Measurements from ENCODE around the gene PHKB. TPM values are rescaled to one million over a fixed set of nuclear protein-coding genes. Genes with fewer than 3 reads are reported as not detected.

The PHKB gene
- total RNA-seq, 2 donors from 2014 or later: 28.5 to 39.5 TPM

GRCh38 chr16:47604306-47604705, 143.2 kb downstream of the PHKB start:
- Mint-ChIP-seq H3K4me1 (ENCODE audit: low read depth) (no peaks in the 10 kb centered on the region), H3K27ac (no peak overlapping the region), H3K36me3 (ENCODE audit: insufficient read depth in 2 of 2) (peaks cover 2 to 6% of the 10 kb centered on the region in 2 donors), H3K27me3 (ENCODE audit: low read depth) (no peaks in the 10 kb centered on the region), H3K4me3 (no peak overlapping the region), H3K9me3 (peaks cover 0 to 2% of the 10 kb centered on the region in 2 donors)
- ATAC-seq (replicated peaks in 1 of 2): no peak
- no peak for DNase-seq

DNA sequence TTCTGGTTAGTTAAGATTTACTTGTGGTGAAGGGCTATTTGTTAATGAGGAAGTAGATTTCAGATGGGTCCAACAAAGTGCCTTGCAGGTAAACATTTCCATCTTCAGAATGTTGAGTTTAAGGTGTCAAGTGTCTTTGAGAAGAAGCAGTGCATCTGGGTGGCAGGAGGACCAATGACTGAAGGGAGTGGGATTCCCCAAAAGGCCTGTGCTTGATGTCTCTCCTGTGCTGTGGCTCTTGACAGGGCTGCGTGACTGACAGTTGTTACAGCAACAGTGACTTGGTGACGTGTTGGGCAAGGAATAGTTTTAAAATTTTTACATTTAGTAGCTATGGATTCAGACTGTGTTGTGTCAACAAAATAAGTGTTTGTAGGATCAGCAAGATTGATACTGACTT, 149.9 kb downstream of the PHKB start:
- H3K36me3 Mint-ChIP-seq (ENCODE audit: insufficient read depth in 2 of 2): peaks cover 8 to 13% of the 10 kb centered on the region in 2 donors
- no peak overlapping the region for H3K27ac Mint-ChIP-seq
- no peak overlapping the region for H3K4me3 Mint-ChIP-seq
- no peaks in the 10 kb centered on the region for H3K27me3 Mint-ChIP-seq (ENCODE audit: low read depth)
- H3K4me1 Mint-ChIP-seq (ENCODE audit: low read depth): no peaks in the 10 kb centered on the region
- peaks cover 0 to 5% of the 10 kb centered on the region in 2 donors for H3K9me3 Mint-ChIP-seq
- ATAC-seq (replicated peaks in 1 of 2) (no peak), DNase-seq (no peak)

DNA sequence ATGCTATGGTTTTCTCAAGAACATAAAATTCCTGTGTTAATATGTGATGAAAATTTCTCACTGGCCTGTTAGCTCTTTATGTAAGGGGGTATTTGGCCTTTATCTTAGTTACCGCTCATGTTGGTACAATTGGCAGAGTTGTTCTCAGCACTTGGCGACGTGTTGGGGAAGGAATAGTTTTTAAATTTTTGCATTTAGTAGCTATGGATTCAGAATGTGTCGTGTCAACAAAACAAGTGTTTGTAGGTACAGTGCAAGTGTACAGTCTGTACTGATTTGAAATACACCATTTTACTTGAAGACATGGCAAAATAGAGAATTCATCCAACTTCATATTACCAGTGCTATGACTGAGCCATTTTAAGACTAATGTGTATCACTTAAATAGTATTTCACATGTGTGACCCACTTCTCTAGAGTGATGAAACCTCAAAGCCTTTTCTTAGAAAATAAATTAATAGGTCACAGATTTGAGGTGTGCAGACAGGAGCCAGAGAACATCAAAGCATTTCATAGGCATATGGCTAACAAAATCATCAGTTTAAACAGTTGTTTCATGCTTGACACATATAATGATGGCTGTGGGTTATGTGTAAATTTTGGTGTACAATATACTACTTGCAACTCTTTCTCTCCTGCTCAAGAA, 150.8 kb downstream of the PHKB start:
- Mint-ChIP-seq H3K36me3 (ENCODE audit: insufficient read depth in 2 of 2) (peaks cover 8 to 13% of the 10 kb centered on the region in 2 donors), H3K9me3 (peaks cover 0 to 5% of the 10 kb centered on the region in 2 donors), H3K27me3 (ENCODE audit: low read depth) (no peaks in the 10 kb centered on the region), H3K4me1 (ENCODE audit: low read depth) (no peaks in the 10 kb centered on the region), H3K4me3 (no peak overlapping the region), H3K27ac (no peak overlapping the region)
- DNase-seq (no peak), ATAC-seq (replicated peaks in 1 of 2) (no peak)

- H3K4me1 Mint-ChIP-seq (ENCODE audit: low read depth): no peaks in the 10 kb centered on the region
- no peak overlapping the region for H3K27ac Mint-ChIP-seq
- peaks cover 0 to 3% of the 10 kb centered on the region in 2 donors for H3K9me3 Mint-ChIP-seq
- H3K27me3 Mint-ChIP-seq (ENCODE audit: low read depth): no peaks in the 10 kb centered on the region
- ATAC-seq (replicated peaks in 1 of 2) (no peak), DNase-seq (no peak)
- H3K4me3 Mint-ChIP-seq: no peak overlapping the region
- H3K36me3 Mint-ChIP-seq (ENCODE audit: insufficient read depth in 2 of 2): peaks cover 4 to 13% of the 10 kb centered on the region in 2 donors
Measured at GRCh38 chr16:47612711-47613110, 151.6 kb downstream of the PHKB start.

- peaks cover 0 to 3% of the 10 kb centered on the region in 2 donors for H3K9me3 Mint-ChIP-seq
- no peak for DNase-seq
- no peaks in the 10 kb centered on the region for H3K27me3 Mint-ChIP-seq (ENCODE audit: low read depth)
- no peak overlapping the region for H3K27ac Mint-ChIP-seq
- H3K4me1 Mint-ChIP-seq (ENCODE audit: low read depth): no peaks in the 10 kb centered on the region
- no peak overlapping the region for H3K4me3 Mint-ChIP-seq
- H3K36me3 Mint-ChIP-seq (ENCODE audit: insufficient read depth in 2 of 2): peaks cover 4 to 11% of the 10 kb centered on the region in 2 donors
- ATAC-seq (replicated peaks in 1 of 2): no peak
Measured at GRCh38 chr16:47613251-47613650, 152.1 kb downstream of the PHKB start.

GRCh38 chr16:47617732-47618131, 156.6 kb downstream of the PHKB start:
- no peaks in the 10 kb centered on the region for H3K27me3 Mint-ChIP-seq (ENCODE audit: low read depth)
- peaks cover 0 to 3% of the 10 kb centered on the region in 2 donors for H3K36me3 Mint-ChIP-seq (ENCODE audit: insufficient read depth in 2 of 2)
- no peaks in the 10 kb centered on the region for H3K9me3 Mint-ChIP-seq
- ATAC-seq (replicated peaks in 1 of 2): no peak
- H3K4me3 Mint-ChIP-seq: no peak overlapping the region
- H3K27ac Mint-ChIP-seq: no peak overlapping the region
- H3K4me1 Mint-ChIP-seq (ENCODE audit: low read depth): no peaks in the 10 kb centered on the region
- DNase-seq: no peak

DNA sequence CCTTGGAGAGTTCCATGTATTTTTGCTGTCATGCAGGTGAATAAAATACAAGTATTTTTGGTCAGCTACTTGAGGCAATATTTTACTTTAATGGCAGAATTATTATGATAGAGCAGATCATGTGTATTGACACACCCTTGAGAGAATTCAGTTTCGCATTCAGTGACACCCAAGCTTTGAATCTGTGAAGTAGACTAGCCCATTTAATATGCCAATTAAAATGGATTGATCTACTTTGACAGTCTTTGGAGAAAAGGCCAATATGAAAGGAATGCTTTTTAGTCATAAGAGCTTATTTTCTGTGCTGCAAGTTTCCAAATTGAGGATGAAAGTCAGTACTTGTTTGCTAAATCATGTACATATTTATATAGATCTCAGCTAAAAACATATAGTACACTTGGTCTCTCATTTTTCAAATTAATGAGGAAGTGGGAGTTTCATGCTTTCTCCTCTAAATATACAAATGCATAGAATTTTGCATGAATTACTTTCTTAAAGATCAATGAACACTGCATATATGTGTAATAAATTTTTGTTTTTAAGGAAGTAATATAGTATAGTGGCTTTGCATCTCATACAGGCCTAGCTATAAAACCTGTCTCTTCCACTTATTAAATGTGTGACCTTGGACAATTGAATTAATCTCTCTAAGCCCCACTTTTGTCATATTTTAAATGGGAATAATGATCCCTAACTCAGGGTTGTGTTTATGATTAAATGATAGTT, 161.5 kb downstream of the PHKB start:
- Mint-ChIP-seq H3K9me3 (peaks cover 0 to 2% of the 10 kb centered on the region in 2 donors), H3K36me3 (ENCODE audit: insufficient read depth in 2 of 2) (peaks cover 0 to 4% of the 10 kb centered on the region in 2 donors), H3K27ac (no peak overlapping the region), H3K4me1 (ENCODE audit: low read depth) (no peaks in the 10 kb centered on the region), H3K4me3 (no peak overlapping the region), H3K27me3 (ENCODE audit: low read depth) (no peaks in the 10 kb centered on the region)
- ATAC-seq (replicated peaks in 1 of 2) (no peak), DNase-seq (no peak)

- Mint-ChIP-seq H3K27me3 (ENCODE audit: low read depth) (no peaks in the 10 kb centered on the region), H3K9me3 (peaks cover 0 to 2% of the 10 kb centered on the region in 2 donors)
Measured at GRCh38 chr16:47624563-47624962, 163.4 kb downstream of the PHKB start.

DNA sequence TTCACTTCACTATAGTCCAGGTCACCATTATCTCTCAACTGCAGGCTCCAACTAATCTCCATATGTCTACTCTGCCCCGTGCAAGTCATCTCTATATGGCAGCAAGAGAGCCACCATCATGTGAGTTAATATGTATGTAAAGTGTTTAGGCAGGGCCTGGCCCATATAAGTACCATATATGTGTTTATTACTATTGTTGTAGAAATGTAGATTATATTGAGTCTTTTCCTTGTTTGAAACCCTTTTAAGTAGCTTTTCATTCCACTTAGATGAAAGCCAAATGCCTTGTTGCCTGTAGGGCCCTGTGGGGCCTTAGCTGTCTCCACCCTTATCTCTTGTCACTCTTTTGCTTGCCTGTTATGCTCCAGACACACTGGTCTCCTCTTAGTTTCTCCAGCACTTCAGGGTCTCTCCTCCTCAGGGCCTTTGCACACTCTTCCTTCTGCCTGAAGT, 164.0 kb downstream of the PHKB start:
- ATAC-seq (replicated peaks in 1 of 2) (no peak), DNase-seq (no peak)
- peaks cover 0 to 6% of the 10 kb centered on the region in 2 donors for H3K36me3 Mint-ChIP-seq (ENCODE audit: insufficient read depth in 2 of 2)
- H3K4me3 Mint-ChIP-seq: no peak overlapping the region
- H3K27ac Mint-ChIP-seq: no peak overlapping the region
- peaks cover 0 to 2% of the 10 kb centered on the region in 2 donors for H3K9me3 Mint-ChIP-seq
- H3K4me1 Mint-ChIP-seq (ENCODE audit: low read depth): no peaks in the 10 kb centered on the region
- H3K27me3 Mint-ChIP-seq (ENCODE audit: low read depth): no peaks in the 10 kb centered on the region

More at GRCh38 chr16:47624563-47624962, 163.4 kb downstream of the PHKB start:
- ATAC-seq (replicated peaks in 1 of 2) (no peak), DNase-seq (no peak)
- no peaks in the 10 kb centered on the region for H3K4me1 Mint-ChIP-seq (ENCODE audit: low read depth)
- H3K36me3 Mint-ChIP-seq (ENCODE audit: insufficient read depth in 2 of 2): peaks cover 0 to 6% of the 10 kb centered on the region in 2 donors
- H3K27ac Mint-ChIP-seq: no peak overlapping the region
- no peak overlapping the region for H3K4me3 Mint-ChIP-seq

GRCh38 chr16:47626246-47626645, 165.1 kb downstream of the PHKB start:
- Mint-ChIP-seq H3K27me3 (ENCODE audit: low read depth) (no peaks in the 10 kb centered on the region), H3K4me1 (ENCODE audit: low read depth) (no peaks in the 10 kb centered on the region), H3K9me3 (peaks cover 2 to 4% of the 10 kb centered on the region in 2 donors), H3K27ac (no peak overlapping the region), H3K4me3 (no peak overlapping the region), H3K36me3 (ENCODE audit: insufficient read depth in 2 of 2) (peaks cover 2 to 8% of the 10 kb centered on the region in 2 donors)
- DNase-seq: no peak
- no peak for ATAC-seq (replicated peaks in 1 of 2)

DNA sequence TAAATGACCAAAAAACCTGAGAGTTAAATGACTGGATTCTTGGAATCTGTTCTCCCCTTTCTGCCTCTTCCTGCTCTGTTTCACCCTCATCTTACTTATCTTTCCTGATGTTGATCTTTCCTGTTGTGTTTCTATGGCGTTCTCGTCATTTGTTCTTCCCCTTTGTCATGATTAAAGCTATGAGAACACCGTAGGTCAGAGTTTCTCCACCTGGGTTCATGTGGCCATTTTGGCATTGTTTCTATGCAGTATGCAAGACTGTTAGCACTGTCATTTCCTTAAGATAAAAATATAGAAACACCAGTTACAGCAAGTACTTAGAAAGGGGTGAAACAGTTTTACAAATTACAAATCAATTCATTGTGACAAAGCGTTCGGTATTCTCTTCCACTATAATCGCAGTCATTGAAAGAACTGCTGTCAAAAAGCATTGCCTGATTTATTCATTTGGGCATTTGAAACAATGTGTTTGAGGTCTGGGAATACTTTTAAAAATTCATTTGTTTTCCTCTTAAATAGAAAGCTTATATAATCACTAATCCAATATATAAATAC, 166.0 kb downstream of the PHKB start:
- no peak for ATAC-seq (replicated peaks in 1 of 2)
- no peaks in the 10 kb centered on the region for H3K4me1 Mint-ChIP-seq (ENCODE audit: low read depth)
- H3K27me3 Mint-ChIP-seq (ENCODE audit: low read depth): no peaks in the 10 kb centered on the region
- peaks cover 2 to 4% of the 10 kb centered on the region in 2 donors for H3K9me3 Mint-ChIP-seq
- peaks cover 2 to 8% of the 10 kb centered on the region in 2 donors for H3K36me3 Mint-ChIP-seq (ENCODE audit: insufficient read depth in 2 of 2)
- no peak overlapping the region for H3K27ac Mint-ChIP-seq
- DNase-seq: no peak
- no peak overlapping the region for H3K4me3 Mint-ChIP-seq

- ATAC-seq (replicated peaks in 1 of 2): no peak
- Mint-ChIP-seq H3K4me1 (ENCODE audit: low read depth) (no peaks in the 10 kb centered on the region), H3K27ac (no peak overlapping the region), H3K4me3 (no peak overlapping the region), H3K9me3 (peaks cover 2 to 4% of the 10 kb centered on the region in 2 donors), H3K36me3 (ENCODE audit: insufficient read depth in 2 of 2) (peaks cover 2 to 8% of the 10 kb centered on the region in 2 donors), H3K27me3 (ENCODE audit: low read depth) (no peaks in the 10 kb centered on the region)
- DNase-seq: no peak
Measured at GRCh38 chr16:47627721-47628120, 166.6 kb downstream of the PHKB start.

DNA sequence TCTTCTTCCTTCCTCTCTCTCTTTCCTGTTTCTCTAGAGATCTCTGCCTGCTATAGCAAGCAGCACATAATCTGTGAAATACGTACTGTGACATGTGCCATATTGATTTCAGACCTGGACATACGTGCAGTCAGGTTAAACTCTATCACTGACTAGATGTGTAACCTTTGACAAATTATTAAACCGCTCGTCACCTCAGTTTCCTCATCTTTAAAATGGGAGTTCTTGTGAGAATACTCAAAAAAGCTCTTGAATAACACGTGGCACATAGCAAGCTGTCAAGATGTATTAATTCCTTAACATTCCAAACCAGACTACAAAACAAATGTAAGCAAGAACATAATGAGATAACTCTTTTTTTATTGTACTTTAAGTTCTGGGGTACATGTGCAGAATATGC, 170.0 kb downstream of the PHKB start:
- Mint-ChIP-seq H3K4me3 (no peak overlapping the region), H3K27ac (no peak overlapping the region), H3K36me3 (ENCODE audit: insufficient read depth in 2 of 2) (peaks cover 2 to 12% of the 10 kb centered on the region in 2 donors), H3K4me1 (ENCODE audit: low read depth) (no peaks in the 10 kb centered on the region), H3K9me3 (peaks cover 2 to 4% of the 10 kb centered on the region in 2 donors), H3K27me3 (ENCODE audit: low read depth) (no peaks in the 10 kb centered on the region)
- DNase-seq: no peak
- no peak for ATAC-seq (replicated peaks in 1 of 2)

Data from activated T-cell treated with anti-CD3 and anti-CD28 coated beads, Interleukin-2, amount 50 U/mL, for 72 hours (primary cell).